Left renal pelvis (tissue), 4 donors: Measurements from ENCODE around the gene KMT2C. TPM values are rescaled to one million over a fixed set of nuclear protein-coding genes. Genes with fewer than 3 reads are reported as not detected.
"Not testable (repeated sequence)": the region's sequence is repeated elsewhere in the genome, so short reads cannot be mapped to it uniquely, and the experiment has no call there.

Experiments used
- DNase-seq, 4 donors: peaks; one replicate each; pipeline ENCODE4 v3.0.0-alpha.2; 2013; ENCODE audit warnings: low read depth in 4 of 4, low spot score in 3 of 4
- polyA plus RNA-seq, 4 donors: library from polyadenylated mRNA; unstranded; fragments of 120-200 nt; gene quantifications; one replicate each; pipeline ENCODE4 v1.2.1, GENCODE V29; 2013; ENCODE audit not compliant: insufficient read length in 4 of 4

The KMT2C gene
- polyA plus RNA-seq, 4 donors: 35.9 to 40.9 (median 37.7) TPM

GRCh38 chr7:152442330-152442835 is 6.6 kb upstream of the KMT2C start:
- DNase-seq: no peak

GRCh38 chr7:152441810-152442209 is 6.0 kb upstream of the KMT2C start:
- not testable (repeated sequence) for DNase-seq

GRCh38 chr7:152441168-152441567 is 5.4 kb upstream of the KMT2C start:
- not testable (repeated sequence) for DNase-seq

- not testable (repeated sequence) for DNase-seq
Observed at GRCh38 chr7:152438017-152438416, 2.2 kb upstream of the KMT2C start.

GRCh38 chr7:152436931-152437575 is 1.2 kb upstream of the KMT2C start:
- not testable (repeated sequence) for DNase-seq

- peak; percentile 72 to 88 (median 83) for DNase-seq
Observed at GRCh38 chr7:152436111-152436930, 518 bp upstream of the KMT2C start.

GRCh38 chr7:152434511-152435383 is 1.1 kb downstream of the KMT2C start:
- DNase-seq: peak in 1 of 4 donors; percentile 38

- peak in 1 of 4 donors; percentile 35 for DNase-seq
Observed at GRCh38 chr7:152433721-152434490, 1.9 kb downstream of the KMT2C start.

GRCh38 chr7:152432735-152433134 is 3.1 kb downstream of the KMT2C start:
- DNase-seq: not testable (repeated sequence)

- no peak for DNase-seq
Observed at GRCh38 chr7:152430854-152431253, 4.9 kb downstream of the KMT2C start.

- DNase-seq: not testable (repeated sequence)
Observed at GRCh38 chr7:152430118-152430517, 5.7 kb downstream of the KMT2C start.

- no peak for DNase-seq
Observed at GRCh38 chr7:152424348-152425108, 11.3 kb downstream of the KMT2C start.

- DNase-seq: no peak
Observed at GRCh38 chr7:152423991-152424347, 11.8 kb downstream of the KMT2C start.

GRCh38 chr7:152423171-152423570 is 12.6 kb downstream of the KMT2C start:
- not testable (repeated sequence) for DNase-seq

GRCh38 chr7:152420950-152421349 is 14.9 kb downstream of the KMT2C start:
- DNase-seq: not testable (repeated sequence)

- no peak for DNase-seq
Observed at GRCh38 chr7:152419473-152420429, 16.1 kb downstream of the KMT2C start.

- no peak for DNase-seq
Observed at GRCh38 chr7:152414779-152415178, 21.0 kb downstream of the KMT2C start.

GRCh38 chr7:152411389-152411788 is 24.4 kb downstream of the KMT2C start:
- peak in 1 of 4 donors; percentile 41 for DNase-seq
